ENCODE measurements around the gene C10orf105.

The C10orf105 gene

GRCh38 chr10:71697938-71698709 is 21.5 kb downstream of the C10orf105 start:
- FAIRE-seq = no peak

- no peak for FAIRE-seq
These were observed 22.8 kb downstream of the C10orf105 start for GRCh38 chr10:71696628-71697326.

GRCh38 chr10:71695502-71696476 is 23.8 kb downstream of the C10orf105 start:
- FAIRE-seq = no peak

- FAIRE-seq = no peak
These were observed 25.0 kb downstream of the C10orf105 start for GRCh38 chr10:71694567-71694968.

GRCh38 chr10:71694039-71694501 is 25.5 kb downstream of the C10orf105 start:
- FAIRE-seq = no peak

GRCh38 chr10:71693377-71693776 is 26.2 kb downstream of the C10orf105 start:
- FAIRE-seq = no peak

- FAIRE-seq = no peak
These were observed 26.8 kb downstream of the C10orf105 start for GRCh38 chr10:71692598-71693306.

GRCh38 chr10:71691405-71691804 is 28.2 kb downstream of the C10orf105 start:
- FAIRE-seq = no peak

- FAIRE-seq = no peak
These were observed 29.4 kb downstream of the C10orf105 start for GRCh38 chr10:71690094-71690720.

- FAIRE-seq = no peak
These were observed 31.3 kb downstream of the C10orf105 start for GRCh38 chr10:71688256-71688655.

GRCh38 chr10:71687480-71687879 is 32.1 kb downstream of the C10orf105 start:
- FAIRE-seq = no peak

- no peak for FAIRE-seq
These were observed 32.5 kb downstream of the C10orf105 start for GRCh38 chr10:71687077-71687476.

GRCh38 chr10:71685554-71686232 is 33.9 kb downstream of the C10orf105 start:
- no peak for FAIRE-seq

GRCh38 chr10:71684356-71685173 is 35.0 kb downstream of the C10orf105 start:
- FAIRE-seq = no peak

- no peak for FAIRE-seq
These were observed 36.3 kb downstream of the C10orf105 start for GRCh38 chr10:71683301-71683700.

GRCh38 chr10:71681977-71682376 is 37.6 kb downstream of the C10orf105 start:
- no peak for FAIRE-seq

- FAIRE-seq = no peak
These were observed 40.2 kb downstream of the C10orf105 start for GRCh38 chr10:71679425-71679824.

GRCh38 chr10:71678057-71678805 is 41.3 kb downstream of the C10orf105 start:
- FAIRE-seq = no peak

- FAIRE-seq = no peak
These were observed 42.3 kb downstream of the C10orf105 start for GRCh38 chr10:71677261-71677660.
